NCI-H2227 treated with DMSO at 0.1 percent for 48 hours (cell line): Measurements from ENCODE around the gene ZNF239.
"Not testable (repeated sequence)": the region's sequence is repeated elsewhere in the genome, so short reads cannot be mapped to it uniquely, and the experiment has no call there.

Experiments used
- DNase-seq: peaks from one replicate; lab custom pipeline; 2025; lab: John Stamatoyannopoulos, UW

ZNF239 gene

GRCh38 chr10:43576580-43576979 lies 2.2 kb upstream of the ZNF239 start:
- no peak for DNase-seq

GRCh38 chr10:43576062-43576461 lies 1.6 kb upstream of the ZNF239 start:
- DNase-seq, result no peak

GRCh38 chr10:43574906-43575305 lies 490 bp upstream of the ZNF239 start:
- DNase-seq, result no peak

GRCh38 chr10:43573250-43574000 lies 991 bp downstream of the ZNF239 start:
- DNase-seq, result no peak

- DNase-seq, result no peak
Measured at GRCh38 chr10:43570971-43571370, 3.4 kb downstream of the ZNF239 start.

- no peak for DNase-seq
Measured at GRCh38 chr10:43569681-43570080, 4.7 kb downstream of the ZNF239 start.

- DNase-seq, result no peak
Measured at GRCh38 chr10:43557214-43557613, 17.2 kb downstream of the ZNF239 start.

GRCh38 chr10:43543746-43544145 lies 30.7 kb downstream of the ZNF239 start:
- DNase-seq, result not testable (repeated sequence)

- DNase-seq, result no peak
Measured at GRCh38 chr10:43524434-43525247, 49.8 kb downstream of the ZNF239 start.
